Ramos (cell line): ENCODE results near the gene KMT2A.

Source experiments
- in situ Hi-C: fragments of 300-500 bp; cut with MboI; formaldehyde crosslinking; loops from one replicate; pipeline ENCODE4 v1.14.3; 2022; ENCODE audit warnings: low sequenced_read_pairs; ENCODE audit not compliant: unreplicated experiment

KMT2A gene

GRCh38 chr11:118574636-118575035, 138.3 kb downstream of the KMT2A start:
- in situ Hi-C loops: no loop called here
